Keratinocyte (primary cell): ENCODE results near the gene MTMR3. TPM values are rescaled to one million over a fixed set of nuclear protein-coding genes. Genes with fewer than 3 reads are reported as not detected.

Experiments used
- DNase-seq: peaks from one replicate; pipeline ENCODE4 v3.0.0-alpha.2; 2011; ENCODE audit warnings: low read depth, missing footprints, low spot score
- FAIRE-seq: peaks from 2 replicates; lab custom pipeline; 2011; peaks lifted over from hg19 to GRCh38; lab: Jason Lieb, UNC
- H2AFZ ChIP-seq: 2 replicates; pipeline ENCODE4 v1.6.0; 2012; ENCODE audit warnings: low read length, control low read depth, inconsistent platforms; ENCODE audit not compliant: control insufficient read depth
- H3K27ac ChIP-seq: 2 replicates; pipeline ENCODE4 v1.5.1; 2011; ENCODE audit warnings: low read length; ENCODE audit not compliant: control insufficient read depth, insufficient read depth
- H3K27me3 ChIP-seq: 3 replicates; pipeline ENCODE4 v1.6.0; 2011; ENCODE audit warnings: low read length; ENCODE audit not compliant: control insufficient read depth, insufficient read depth; ENCODE audit errors: extremely low read depth
- H3K36me3 ChIP-seq, 2 experiments: 2 replicates in 1 of 2; 3 replicates in 1 of 2; pipeline ENCODE4 v1.5.1; 2011; ENCODE audit warnings: low read length in 2 of 2, mild to moderate bottlenecking in 1 of 2; ENCODE audit not compliant: control insufficient read depth in 2 of 2, insufficient read depth in 2 of 2; ENCODE audit errors: extremely low read depth in 1 of 2
- H3K4me1 ChIP-seq: 3 replicates; pipeline ENCODE4 v1.5.1; 2011; ENCODE audit warnings: low read length; ENCODE audit not compliant: control insufficient read depth, insufficient read depth; ENCODE audit errors: extremely low read depth
- H3K4me2 ChIP-seq: 3 replicates; pipeline ENCODE4 v1.6.0; 2011; ENCODE audit warnings: low read depth, low read length; ENCODE audit not compliant: control insufficient read depth, insufficient read depth; ENCODE audit errors: extremely low read depth
- H3K4me3 ChIP-seq, 3 experiments: fragments of 200-600 bp in 1 of 3; sonication (generic) in 1 of 3; 2 replicates in 2 of 3; 3 replicates in 1 of 3; pipeline ENCODE4 v1.5.1; 2011 to 2016; ENCODE audit warnings: low read length in 3 of 3, mild to moderate bottlenecking in 3 of 3, control low read depth in 2 of 3, inconsistent platforms in 1 of 3, low read depth in 1 of 3, mixed read lengths in 1 of 3, mixed run types in 1 of 3, moderate library complexity in 1 of 3; ENCODE audit not compliant: control insufficient read depth in 2 of 3, insufficient read depth in 2 of 3; ENCODE audit errors: extremely low read depth in 1 of 3
- H3K79me2 ChIP-seq: 2 replicates; pipeline ENCODE4 v1.6.0; 2012; ENCODE audit warnings: low read length; ENCODE audit not compliant: control insufficient read depth, insufficient read depth
- H3K9ac ChIP-seq: 3 replicates; pipeline ENCODE4 v1.6.0; 2011; ENCODE audit warnings: low read length; ENCODE audit not compliant: control insufficient read depth, insufficient read depth; ENCODE audit errors: extremely low read depth
- H3K9me1 ChIP-seq: 3 replicates; pipeline ENCODE4 v1.6.0; 2011; ENCODE audit warnings: low read length; ENCODE audit not compliant: control insufficient read depth, insufficient read depth; ENCODE audit errors: extremely low read depth
- H3K9me3 ChIP-seq: 2 replicates; pipeline ENCODE4 v1.5.1; 2012; ENCODE audit warnings: low read depth, low read length; ENCODE audit not compliant: control insufficient read depth
- H4K20me1 ChIP-seq: 3 replicates; pipeline ENCODE4 v1.6.0; 2011; ENCODE audit warnings: low read length; ENCODE audit not compliant: control insufficient read depth, insufficient read depth; ENCODE audit errors: extremely low read depth
- CTCF ChIP-seq, 3 experiments: IDR thresholded peaks in 1 of 3; conservative IDR thresholded peaks in 1 of 3; optimal IDR thresholded peaks in 1 of 3; 2 replicates in 2 of 3; 3 replicates in 1 of 3; pipeline versions ENCODE3 to v1.5.1; 2011; ENCODE audit warnings: low read length in 3 of 3, mild to moderate bottlenecking in 3 of 3, moderate library complexity in 2 of 3, control low read depth in 1 of 3, inconsistent platforms in 1 of 3; ENCODE audit not compliant: insufficient read depth in 2 of 3; ENCODE audit errors: extremely low read depth in 1 of 3
- EZH2 ChIP-seq: IDR thresholded peaks from one replicate; pipeline ENCODE4 v1.6.1; 2012; ENCODE audit warnings: inconsistent platforms, mild to moderate bottlenecking, low read length, moderate library complexity
- dilution Hi-C: fragments of 300-500 bp; cut with MboI; formaldehyde crosslinking; loops from one replicate; pipeline ENCODE4 v1.7.0; 2020; ENCODE audit warnings: low sequenced_read_pairs; ENCODE audit not compliant: extremely low pct_ligation_motif_present
- polyA plus RNA-seq, 5 experiments: library from polyadenylated mRNA; depleted of rRNA in 3 of 5; stranded (reverse) in 3 of 5; stranded (forward) in 1 of 5; unstranded in 1 of 5; fragments of >200 nt; gene quantifications; 1 replicate in 1 of 5; 2 replicates in 3 of 5; 3 replicates in 1 of 5; pipeline versions ENCODE4 v1.2.1 to v1.2.3, GENCODE V29; 2011 to 2012; ENCODE audit warnings: missing spikeins in 2 of 5, low read depth in 1 of 5, low replicate concordance in 1 of 5

The MTMR3 gene
- polyA plus RNA-seq, 1 donor (not counting 4 experiments of a cell fraction or from before 2014, with no cell fraction given) = 16.5 TPM

GRCh38 chr22:30064172-30064571 lies 181.2 kb downstream of the MTMR3 start:
- Histone ChIP-seq H3K4me3 (no peak overlapping the region), H3K36me3 (no peaks in the 10 kb centered on the region), H3K9me1 (no peaks in the 10 kb centered on the region), H2AFZ (no peak overlapping the region), H3K4me2 (no peak overlapping the region), H3K27ac (no peak overlapping the region), H3K4me1 (peaks cover 4% of the 10 kb centered on the region), H3K27me3 (no peaks in the 10 kb centered on the region), H3K9me3 (no peaks in the 10 kb centered on the region), H4K20me1 (no peaks in the 10 kb centered on the region), H3K9ac (no peak overlapping the region), H3K79me2 (no peaks in the 10 kb centered on the region)
- TF ChIP-seq CTCF (optimal IDR thresholded peaks at IDR 0.05 in 1 of 3, IDR thresholded peaks at IDR 0.05 in 1 of 3, conservative IDR thresholded peaks at IDR 0.05 in 1 of 3; ENCODE audit: extremely low read depth in 1 of 3, insufficient read depth in 2 of 3, low read length in 3 of 3) (no peak), EZH2 (no peak)
- FAIRE-seq = no peak
- dilution Hi-C loops = no loop called here
- DNase-seq = no peak

- Histone ChIP-seq H3K27me3 (peaks cover 7% of the 10 kb centered on the region), H3K36me3 (no peaks in the 10 kb centered on the region), H3K4me1 (peaks cover 3% of the 10 kb centered on the region), H3K79me2 (no peaks in the 10 kb centered on the region), H3K27ac (no peak overlapping the region), H2AFZ (no peak overlapping the region), H4K20me1 (no peaks in the 10 kb centered on the region), H3K9me1 (no peaks in the 10 kb centered on the region), H3K9ac (no peak overlapping the region), H3K4me3 (no peak overlapping the region), H3K9me3 (no peaks in the 10 kb centered on the region), H3K4me2 (no peak overlapping the region)
- FAIRE-seq (no peak), DNase-seq (no peak)
- TF ChIP-seq EZH2 (no peak), CTCF (optimal IDR thresholded peaks at IDR 0.05 in 1 of 3, IDR thresholded peaks at IDR 0.05 in 1 of 3, conservative IDR thresholded peaks at IDR 0.05 in 1 of 3; ENCODE audit: extremely low read depth in 1 of 3, insufficient read depth in 2 of 3, low read length in 3 of 3) (no peak)
- dilution Hi-C loops = no loop called here
These were observed 190.8 kb downstream of the MTMR3 start for GRCh38 chr22:30073743-30074142.
